NCI-H2029 treated with DMSO at 0.1 percent for 48 hours (cell line): ENCODE results near the gene AP5S1.

ENCODE experiments used
- DNase-seq: peaks from one replicate; lab custom pipeline; 2025; lab: John Stamatoyannopoulos, UW

Gene AP5S1

DNA sequence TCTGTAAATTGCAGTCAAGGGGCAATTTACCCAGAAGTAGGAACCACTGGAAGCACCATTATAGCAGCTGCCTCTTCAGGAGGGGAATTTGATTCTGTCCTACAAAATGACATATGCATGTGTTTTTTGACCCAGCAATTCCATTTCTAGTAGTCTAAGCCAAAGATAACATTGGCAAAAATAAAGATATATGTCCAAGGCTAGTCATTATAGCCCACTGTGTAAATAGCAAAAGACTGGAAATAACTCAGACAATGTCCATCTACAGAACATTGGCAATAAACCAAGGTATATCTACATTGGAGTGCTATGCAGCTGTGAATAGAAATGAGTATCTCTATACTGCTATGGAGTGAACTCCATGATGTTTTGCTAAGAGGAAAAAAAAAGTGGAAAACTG lies 56.3 kb downstream of the AP5S1 start:
- peak; percentile 89 for DNase-seq
